IMR-90 (cell line): Measurements from ENCODE around the gene SHISAL1. TPM values are rescaled to one million over a fixed set of nuclear protein-coding genes. Genes with fewer than 3 reads are reported as not detected.
A peak's percentile ranks its signal among the peaks of the same experiment; 100 is the strongest.

Source experiments
- ATAC-seq: fragments of 200-7000 bp; cut with Tn5 transposase; 2 replicates; pipeline ENCODE4 v1.9.1; 2020; ENCODE audit warnings: low read depth, mild to moderate bottlenecking, moderate library complexity
- BruUV-seq: library from RNA; stranded (reverse); fragments of 400-500 nt; replicated peaks from 2 replicates; lab custom pipeline; 2021; lab: Mats Ljungman, UMichigan
- CTCF ChIA-PET: fragments of 300-600 bp; formaldehyde crosslinking; extraction: SDS; loops from one replicate; lab custom pipeline; 2021; ENCODE audit warnings: antibody characterized with exemption; lab: Yijun Ruan, JAX
- POLR2A ChIA-PET: fragments of 300-600 bp; sonication (Branson Sonifier 250); formaldehyde crosslinking; loops from one replicate; lab custom pipeline; 2022; ENCODE audit warnings: antibody characterized with exemption; ENCODE audit not compliant: unreplicated experiment; lab: Charles Lee
- DNase-seq: peaks from one replicate; pipeline ENCODE4 v3.0.0; 2013
- H2AFZ ChIP-seq: replicated peaks from 2 replicates; pipeline ENCODE3; 2013; ENCODE audit warnings: low read length, mild to moderate bottlenecking; ENCODE audit not compliant: poor library complexity
- H2AK5ac ChIP-seq: 2 replicates; pipeline ENCODE4 v1.6.1; 2013; ENCODE audit warnings: low read depth, low read length, inconsistent platforms
- H2AK9ac ChIP-seq: replicated peaks from 2 replicates; pipeline ENCODE3; 2013; ENCODE audit warnings: mild to moderate bottlenecking, low read depth, low read length, moderate library complexity; ENCODE audit not compliant: poor library complexity
- H2BK120ac ChIP-seq: 2 replicates; pipeline ENCODE4 v1.6.1; 2013; ENCODE audit warnings: low read depth, low read length, inconsistent platforms
- H2BK15ac ChIP-seq: 3 replicates; pipeline ENCODE4 v1.6.1; 2013; ENCODE audit warnings: low read depth, low read length, inconsistent platforms
- H2BK20ac ChIP-seq: 2 replicates; pipeline ENCODE4 v1.6.1; 2013; ENCODE audit warnings: low read depth, mild to moderate bottlenecking, inconsistent platforms, low read length, moderate library complexity
- H2BK5ac ChIP-seq: 2 replicates; pipeline ENCODE4 v1.6.1; 2013; ENCODE audit warnings: mild to moderate bottlenecking, low read depth, low read length, inconsistent platforms; ENCODE audit not compliant: poor library complexity, severe bottlenecking
- H3K14ac ChIP-seq: replicated peaks from 2 replicates; pipeline ENCODE4 v1.6.1; 2013; ENCODE audit warnings: low read depth, low read length, inconsistent platforms
- H3K18ac ChIP-seq: 2 replicates; pipeline ENCODE4 v1.6.1; 2013; ENCODE audit warnings: low read depth, low read length, control low read depth
- H3K23ac ChIP-seq: 2 replicates; pipeline ENCODE4 v1.6.1; 2013; ENCODE audit warnings: low read depth, low read length, inconsistent platforms
- H3K27ac ChIP-seq: 2 replicates; pipeline ENCODE4 v1.5.1; 2013; ENCODE audit warnings: mild to moderate bottlenecking, control low read depth, low read length; ENCODE audit not compliant: insufficient read depth
- H3K27me3 ChIP-seq: 2 replicates; pipeline ENCODE4 v1.6.1; 2013; ENCODE audit warnings: low read length; ENCODE audit not compliant: control insufficient read depth, insufficient read depth
- H3K36me3 ChIP-seq: 2 replicates; pipeline ENCODE4 v1.6.1; 2013; ENCODE audit warnings: low read length, mixed read lengths; ENCODE audit not compliant: control insufficient read depth, insufficient read depth
- H3K4ac ChIP-seq: 2 replicates; pipeline ENCODE4 v1.6.1; 2013; ENCODE audit warnings: low read depth, low read length, inconsistent platforms
- H3K4me1 ChIP-seq: 2 replicates; pipeline ENCODE4 v1.6.1; 2013; ENCODE audit warnings: low read length, mixed read lengths; ENCODE audit not compliant: control insufficient read depth, insufficient read depth
- H3K4me2 ChIP-seq: 2 replicates; pipeline ENCODE4 v1.6.1; 2013; ENCODE audit warnings: low read depth, mild to moderate bottlenecking, control low read depth, low read length, moderate library complexity
- H3K4me3 ChIP-seq: 2 replicates; pipeline ENCODE4 v1.5.1; 2013; ENCODE audit warnings: low read depth, mild to moderate bottlenecking, control low read depth, low read length, moderate library complexity; ENCODE audit not compliant: insufficient read depth
- H3K56ac ChIP-seq: 2 replicates; pipeline ENCODE4 v1.6.1; 2013; ENCODE audit warnings: low read length, inconsistent platforms; ENCODE audit not compliant: insufficient read depth; ENCODE audit errors: extremely low read depth
- H3K79me1 ChIP-seq, 2 experiments: 2 replicates each; pipeline ENCODE4 v1.6.1; 2013; ENCODE audit warnings: low read length in 2 of 2, inconsistent platforms in 1 of 2, low read depth in 1 of 2
- H3K9ac ChIP-seq: 2 replicates; pipeline ENCODE4 v1.6.1; 2013; ENCODE audit warnings: low read depth, low read length, control low read depth
- H3K9me1 ChIP-seq: 2 replicates; pipeline ENCODE4 v1.6.1; 2013; ENCODE audit warnings: low read length, inconsistent platforms; ENCODE audit not compliant: insufficient read depth
- H3K9me3 ChIP-seq: 2 replicates; pipeline ENCODE4 v1.6.1; 2013; ENCODE audit warnings: low read length; ENCODE audit not compliant: control insufficient read depth, insufficient read depth
- H4K20me1 ChIP-seq: 2 replicates; pipeline ENCODE4 v1.6.1; 2013; ENCODE audit warnings: low read length, inconsistent platforms; ENCODE audit not compliant: insufficient read depth
- H4K5ac ChIP-seq: 2 replicates; pipeline ENCODE4 v1.6.1; 2013; ENCODE audit warnings: mild to moderate bottlenecking, low read depth, low read length, control low read depth
- H4K8ac ChIP-seq, 2 experiments: 2 replicates each; pipeline ENCODE4 v1.6.1; 2013; ENCODE audit warnings: low read depth in 2 of 2, low read length in 2 of 2, control low read depth in 1 of 2, inconsistent platforms in 1 of 2
- H4K91ac ChIP-seq: 2 replicates; pipeline ENCODE4 v1.6.1; 2013; ENCODE audit warnings: low read depth, low read length, inconsistent platforms; ENCODE audit not compliant: insufficient read depth
- BHLHE40 ChIP-seq: fragments of 150-350 bp; IDR thresholded peaks from 2 replicates; pipeline ENCODE4 v1.6.1; 2016; ENCODE audit warnings: mild to moderate bottlenecking, low read depth, low read length
- CEBPB ChIP-seq: IDR thresholded peaks from 2 replicates; pipeline ENCODE4 v1.6.1; 2012; ENCODE audit warnings: low read depth, low read length, improper control_type of control experiment
- CHD1 ChIP-seq: IDR thresholded peaks from 2 replicates; pipeline ENCODE4 v1.6.1; 2012; ENCODE audit warnings: low read depth, low read length, improper control_type of control experiment
- FOS ChIP-seq: fragments of 150-350 bp; IDR thresholded peaks from 2 replicates; pipeline ENCODE4 v1.6.1; 2016; ENCODE audit warnings: low read depth, low read length
- MAFK ChIP-seq: IDR thresholded peaks from 2 replicates; pipeline ENCODE4 v1.6.1; 2012; ENCODE audit warnings: low read depth, low read length, improper control_type of control experiment
- MAZ ChIP-seq: IDR thresholded peaks from 2 replicates; pipeline ENCODE4 v1.6.1; 2012; ENCODE audit warnings: low read depth, mild to moderate bottlenecking, low read length, improper control_type of control experiment, moderate library complexity, borderline replicate concordance
- MXI1 ChIP-seq: IDR thresholded peaks from 2 replicates; pipeline ENCODE4 v1.6.1; 2012; ENCODE audit warnings: low read depth, mild to moderate bottlenecking, low read length, moderate library complexity, borderline replicate concordance
- NFE2L2 ChIP-seq: fragments of 150-350 bp; IDR thresholded peaks from 2 replicates; pipeline ENCODE4 v1.6.1; 2016; ENCODE audit warnings: low read depth, mild to moderate bottlenecking, low read length
- POLR2A ChIP-seq: IDR thresholded peaks from 2 replicates; pipeline ENCODE4 v1.6.1; 2012; ENCODE audit warnings: mild to moderate bottlenecking, low read depth, low read length
- RAD21 ChIP-seq: IDR thresholded peaks from 2 replicates; pipeline ENCODE4 v1.6.1; 2012; ENCODE audit warnings: low read length, improper control_type of control experiment
- RCOR1 ChIP-seq: IDR thresholded peaks from 2 replicates; pipeline ENCODE4 v1.6.1; 2012; ENCODE audit warnings: mild to moderate bottlenecking, low read length, improper control_type of control experiment; ENCODE audit not compliant: insufficient replicate concordance
- RFX5 ChIP-seq: IDR thresholded peaks from 2 replicates; pipeline ENCODE4 v1.8.0; 2012; ENCODE audit warnings: low read depth, mild to moderate bottlenecking, low read length, moderate library complexity
- SMC3 ChIP-seq: fragments of 150-350 bp; IDR thresholded peaks from 2 replicates; pipeline ENCODE4 v1.6.1; 2016; ENCODE audit warnings: low read depth, mild to moderate bottlenecking, antibody characterized with exemption, low read length, moderate library complexity
- WGBS, 2 experiments: methylation state at CpG; one replicate each; pipeline versions ENCODE4 v1.1.5 to v1.1.7; 2013; ENCODE audit warnings: missing lambda C conversion rate in 2 of 2; ENCODE audit not compliant: insufficient read length in 1 of 2; ENCODE audit errors: extremely low coverage in 2 of 2; 5-methylcytosine and 5-hydroxymethylcytosine counted together
- dilution Hi-C: fragments of 300-500 bp; cut with HindIII; formaldehyde crosslinking; loops from one replicate; pipeline ENCODE4 v1.14.3; 2018; ENCODE audit warnings: low sequenced_read_pairs; ENCODE audit not compliant: unreplicated experiment
- in situ Hi-C: fragments of 300-500 bp; cut with MboI; formaldehyde crosslinking; loops from 3 replicates; pipeline ENCODE4 v1.14.3; 2019; ENCODE audit warnings: low sequenced_read_pairs, inconsistent platforms, mixed read lengths
- intact Hi-C: fragments of 100-400 bp; cut with micrococcal nuclease; formaldehyde crosslinking; loops from 2 replicates; pipeline ENCODE4 v1.10.0; 2022
- polyA plus RNA-seq, 3 experiments: library from polyadenylated mRNA; depleted of rRNA; stranded (reverse); fragments of >200 nt; gene quantifications; 2 replicates each; pipeline ENCODE4 v1.2.3, GENCODE V29; 2012; ENCODE audit warnings: low replicate concordance in 1 of 3
- total RNA-seq: library from RNA; depleted of rRNA; stranded (reverse); fragments of >200 nt; gene quantifications from 2 replicates; pipeline ENCODE4 v1.2.3, GENCODE V29; 2012
- TF ChIP-seq, protein P1 (sequence below): fragments of 150-350 bp; IDR thresholded peaks from 2 replicates; pipeline ENCODE4 v1.6.1; 2016; ENCODE audit warnings: low read depth, mild to moderate bottlenecking, low read length, moderate library complexity, borderline replicate concordance
- TF ChIP-seq, protein P2 (sequence below): fragments of 150-350 bp; IDR thresholded peaks from 2 replicates; pipeline ENCODE4 v1.6.1; 2017; ENCODE audit warnings: mild to moderate bottlenecking, antibody characterized with exemption, low read length, low read depth
- TF ChIP-seq, protein P3 (sequence below): conservative IDR thresholded peaks from 2 replicates; pipeline ENCODE4 v1.5.1; 2012; ENCODE audit warnings: mild to moderate bottlenecking, low read depth, low read length, improper control_type of control experiment

SHISAL1 gene
- total and polyA plus RNA-seq, 2 of the 4 experiments (the other 2 are of a cell fraction) = 1.0 to 1.4 TPM

DNA sequence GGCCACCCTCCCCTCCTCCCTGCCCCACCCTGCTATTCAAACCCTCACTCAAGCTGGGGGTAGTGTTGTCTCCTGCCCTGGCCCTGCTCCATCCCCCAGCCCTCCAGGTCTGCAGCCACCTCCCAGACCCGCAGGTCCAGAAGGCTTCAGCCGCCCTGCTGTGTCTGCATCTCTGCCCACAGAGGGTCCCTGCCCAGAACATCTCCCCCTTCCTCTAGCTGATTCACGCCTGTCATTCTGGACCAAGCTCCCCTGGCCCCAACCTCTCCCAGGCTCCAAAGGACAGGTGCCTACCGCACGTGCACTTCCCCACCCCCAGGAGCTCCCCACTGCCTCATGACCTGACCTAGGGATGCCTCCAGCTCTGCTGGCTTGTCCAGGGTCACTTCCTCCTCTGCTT lies 16.0 kb upstream of the SHISAL1 start:
- DNase-seq (no peak), ATAC-seq (no peak)
- Histone ChIP-seq H3K9me1 (no peaks in the 10 kb centered on the region; the same call in 1 of the 2 replicates), H3K27me3 (peaks cover 16% of the 10 kb centered on the region), H3K9me3 (no peaks in the 10 kb centered on the region), H3K4me3 (no peak overlapping the region), H3K27ac (no peak overlapping the region), H3K18ac (no peak overlapping the region), H3K56ac (no peak overlapping the region), H2BK120ac (no peak overlapping the region), H3K4me2 (no peak overlapping the region), H2AFZ (peak overlapping the region; percentile 67), H4K91ac (no peak overlapping the region), H3K4ac (no peak overlapping the region), H4K20me1 (peaks cover 8% of the 10 kb centered on the region; the same call in 1 of the 2 replicates), H4K8ac (no peak overlapping the region), H2BK15ac (no peak overlapping the region), H3K79me1 (peaks cover 0 to 6% of the 10 kb centered on the region in 2 experiments; a peak in 1 of 4 replicates), H2BK5ac (no peak overlapping the region), H2AK5ac (no peak overlapping the region; the same call in 1 of the 2 replicates), H3K36me3 (no peaks in the 10 kb centered on the region), H4K5ac (no peak overlapping the region), H3K4me1 (peaks cover 13% of the 10 kb centered on the region; the same call in 1 of the 2 replicates), H3K14ac (no peak overlapping the region), H3K9ac (no peak overlapping the region), H2AK9ac (peak overlapping the region; percentile 79), H2BK20ac (no peak overlapping the region), H3K23ac (no peak overlapping the region; the same call in 1 of the 2 replicates)
- no TSS peak for BruUV-seq
- intact Hi-C loops (loop anchor here (5.0 to 10.0 kb wide), 2 partner anchors 184 to 336 kb away; no protein-coding TSS in a partner anchor), dilution Hi-C loops (no loop called here), in situ Hi-C loops (no loop called here)
- WGBS, 2 experiments = 94% methylated on average over 2 of the region's 5 CpGs; no CpG with 5 or more reads in 1 of the 2 experiments
- ChIA-PET CTCF (interaction anchor here (1.2 kb wide), 1 partner anchor 336 kb away, joined by 4 read pairs; no protein-coding TSS in a partner anchor), POLR2A (interaction anchor here (0.6 kb wide), 1 partner anchor 380 kb away, joined by 4 read pairs; no protein-coding TSS in a partner anchor)
- TF ChIP-seq FOS (no peak), MXI1 (no peak), RCOR1 (no peak), POLR2A (no peak), MAZ (no peak), NFE2L2 (no peak), RAD21 (no peak), CHD1 (no peak), RFX5 (no peak), SMC3 (no peak), MAFK (no peak), BHLHE40 (no peak), CEBPB (no peak)
- TF ChIP-seq, protein P1, sequence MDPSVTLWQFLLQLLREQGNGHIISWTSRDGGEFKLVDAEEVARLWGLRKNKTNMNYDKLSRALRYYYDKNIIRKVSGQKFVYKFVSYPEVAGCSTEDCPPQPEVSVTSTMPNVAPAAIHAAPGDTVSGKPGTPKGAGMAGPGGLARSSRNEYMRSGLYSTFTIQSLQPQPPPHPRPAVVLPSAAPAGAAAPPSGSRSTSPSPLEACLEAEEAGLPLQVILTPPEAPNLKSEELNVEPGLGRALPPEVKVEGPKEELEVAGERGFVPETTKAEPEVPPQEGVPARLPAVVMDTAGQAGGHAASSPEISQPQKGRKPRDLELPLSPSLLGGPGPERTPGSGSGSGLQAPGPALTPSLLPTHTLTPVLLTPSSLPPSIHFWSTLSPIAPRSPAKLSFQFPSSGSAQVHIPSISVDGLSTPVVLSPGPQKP = no peak
- TF ChIP-seq, protein P2, sequence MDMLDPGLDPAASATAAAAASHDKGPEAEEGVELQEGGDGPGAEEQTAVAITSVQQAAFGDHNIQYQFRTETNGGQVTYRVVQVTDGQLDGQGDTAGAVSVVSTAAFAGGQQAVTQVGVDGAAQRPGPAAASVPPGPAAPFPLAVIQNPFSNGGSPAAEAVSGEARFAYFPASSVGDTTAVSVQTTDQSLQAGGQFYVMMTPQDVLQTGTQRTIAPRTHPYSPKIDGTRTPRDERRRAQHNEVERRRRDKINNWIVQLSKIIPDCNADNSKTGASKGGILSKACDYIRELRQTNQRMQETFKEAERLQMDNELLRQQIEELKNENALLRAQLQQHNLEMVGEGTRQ = no peak
- TF ChIP-seq, protein P3, sequence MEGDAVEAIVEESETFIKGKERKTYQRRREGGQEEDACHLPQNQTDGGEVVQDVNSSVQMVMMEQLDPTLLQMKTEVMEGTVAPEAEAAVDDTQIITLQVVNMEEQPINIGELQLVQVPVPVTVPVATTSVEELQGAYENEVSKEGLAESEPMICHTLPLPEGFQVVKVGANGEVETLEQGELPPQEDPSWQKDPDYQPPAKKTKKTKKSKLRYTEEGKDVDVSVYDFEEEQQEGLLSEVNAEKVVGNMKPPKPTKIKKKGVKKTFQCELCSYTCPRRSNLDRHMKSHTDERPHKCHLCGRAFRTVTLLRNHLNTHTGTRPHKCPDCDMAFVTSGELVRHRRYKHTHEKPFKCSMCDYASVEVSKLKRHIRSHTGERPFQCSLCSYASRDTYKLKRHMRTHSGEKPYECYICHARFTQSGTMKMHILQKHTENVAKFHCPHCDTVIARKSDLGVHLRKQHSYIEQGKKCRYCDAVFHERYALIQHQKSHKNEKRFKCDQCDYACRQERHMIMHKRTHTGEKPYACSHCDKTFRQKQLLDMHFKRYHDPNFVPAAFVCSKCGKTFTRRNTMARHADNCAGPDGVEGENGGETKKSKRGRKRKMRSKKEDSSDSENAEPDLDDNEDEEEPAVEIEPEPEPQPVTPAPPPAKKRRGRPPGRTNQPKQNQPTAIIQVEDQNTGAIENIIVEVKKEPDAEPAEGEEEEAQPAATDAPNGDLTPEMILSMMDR = no peak
